ENCODE measurements around the gene LAMA2.

DNA sequence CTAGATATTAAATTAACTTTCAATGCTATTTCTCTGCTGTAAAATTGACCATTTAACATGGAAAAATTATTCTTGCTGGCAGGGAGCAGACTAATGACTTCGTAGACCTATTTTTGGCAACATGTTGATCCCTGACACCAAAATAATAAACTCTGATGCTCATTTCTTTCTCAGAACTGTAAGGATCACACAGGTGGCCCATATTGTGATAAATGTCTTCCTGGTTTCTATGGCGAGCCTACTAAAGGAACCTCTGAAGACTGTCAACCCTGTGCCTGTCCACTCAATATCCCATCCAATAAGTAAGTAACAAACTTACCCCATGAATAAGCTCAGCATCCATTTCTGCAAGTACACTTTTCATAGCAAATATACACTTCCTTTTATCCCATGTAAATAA, 387.5 kb downstream of the LAMA2 start:
- TF ChIP-seq GATA3 (IDR thresholded peaks at IDR 0.05; ENCODE audit: low read depth, low read length): no peak
- no peak for TF ChIP-seq GATA2 (IDR thresholded peaks at IDR 0.05; ENCODE audit: low read depth, low read length)

Data from SH-SY5Y (cell line).